Fibroblast of skin of right quadriceps (primary cell): Measurements from ENCODE around the gene ATE1.
A peak's percentile ranks its signal among the peaks of the same experiment; 100 is the strongest.

Experiments used
- DNase-seq: peaks from one replicate; pipeline ENCODE4 v3.0.0-alpha.2; 2013

Gene ATE1

DNA sequence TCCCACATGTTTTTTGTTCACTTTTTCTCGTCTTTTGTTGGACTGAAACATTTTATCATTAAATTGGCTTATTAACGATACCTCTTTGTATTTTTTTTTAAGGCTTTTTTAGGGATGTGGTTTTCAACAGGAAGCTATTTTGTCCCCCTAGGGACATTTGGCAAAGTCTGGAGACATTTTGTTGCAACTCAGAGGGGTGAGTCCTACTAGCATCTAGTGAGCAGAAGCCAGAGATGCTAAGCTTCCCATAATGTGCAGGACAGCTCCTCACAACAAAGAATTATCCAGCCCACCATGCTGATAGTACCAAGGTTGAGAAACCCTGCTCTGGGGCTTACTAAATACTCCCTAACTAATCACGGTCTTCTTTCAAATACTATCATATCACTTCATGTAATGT is 63.2 kb downstream of the ATE1 start:
- no peak for DNase-seq

DNA sequence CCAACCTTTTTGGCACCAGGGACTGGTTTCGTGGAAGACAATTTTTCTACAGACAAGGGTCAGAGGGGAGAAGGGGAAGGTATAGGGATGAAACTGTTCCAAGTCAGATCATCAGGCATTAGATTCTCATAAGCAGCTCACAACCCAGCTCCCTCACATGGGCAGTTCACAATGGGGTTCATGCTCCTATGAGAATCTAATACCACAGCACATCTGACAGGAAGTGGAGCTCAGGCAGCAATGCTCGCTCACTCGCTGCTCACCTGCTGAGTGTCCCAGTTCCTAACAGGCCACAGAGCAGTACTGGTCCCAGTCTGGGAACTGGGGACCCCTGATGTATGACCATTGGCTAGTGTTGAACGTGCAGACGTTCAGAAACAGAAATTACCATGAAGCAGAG is 63.7 kb downstream of the ATE1 start:
- DNase-seq, result no peak

DNA sequence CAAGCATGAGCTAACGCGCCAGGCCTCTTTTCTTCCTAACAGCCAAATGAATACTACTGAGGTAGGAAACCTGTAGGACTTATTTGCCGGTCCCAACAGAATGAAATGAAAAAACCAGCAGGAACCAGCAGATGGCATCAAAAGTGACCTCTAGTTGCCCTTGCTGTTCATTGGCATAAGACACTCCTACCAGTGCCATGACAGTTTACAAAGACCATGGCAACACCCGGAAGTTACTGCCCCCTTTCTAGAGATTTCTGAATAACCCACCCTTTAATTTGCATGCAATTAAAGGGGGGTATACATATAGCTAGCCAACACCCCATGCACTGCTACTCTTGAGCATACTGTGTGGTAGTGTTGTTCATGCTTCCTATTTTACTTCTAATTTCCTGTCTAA is 65.2 kb downstream of the ATE1 start:
- no peak for DNase-seq

DNA sequence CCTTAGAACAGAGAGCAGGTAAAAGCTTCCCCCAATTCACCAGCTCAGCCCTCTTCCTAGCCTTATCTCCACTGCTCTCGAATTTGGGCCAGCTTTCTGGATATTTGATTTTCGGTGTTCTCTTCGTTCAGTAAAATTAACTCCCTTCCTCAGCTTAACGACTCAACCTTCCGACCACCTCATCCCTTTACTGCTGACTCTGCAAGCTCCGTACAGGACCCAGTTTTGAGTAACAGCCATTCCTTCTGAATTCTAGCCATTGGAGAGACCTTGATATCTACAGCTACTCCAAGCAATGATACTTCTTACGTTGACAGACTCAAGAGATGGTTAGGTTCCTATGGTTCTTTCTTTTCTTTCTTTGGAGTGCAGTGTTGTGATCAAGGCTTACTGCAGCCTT is 65.8 kb downstream of the ATE1 start:
- no peak for DNase-seq

DNA sequence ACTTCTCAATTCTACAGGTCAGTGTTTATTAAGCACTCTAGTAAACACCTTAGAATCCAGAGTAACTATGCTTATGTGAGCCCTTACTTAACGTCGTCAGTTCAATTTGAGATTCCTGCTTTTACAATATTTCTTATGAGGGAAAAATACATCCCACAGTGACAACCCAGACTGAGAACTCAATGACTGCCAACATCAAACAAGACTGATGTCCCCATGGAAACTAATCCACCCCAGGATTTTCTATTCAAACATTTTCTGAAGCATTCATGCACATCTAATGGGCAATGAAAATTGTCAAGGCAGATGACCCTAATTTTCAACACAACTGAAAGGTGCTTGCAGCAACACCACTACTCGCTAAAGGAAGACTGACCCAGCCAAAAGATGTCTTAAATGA is 67.0 kb downstream of the ATE1 start:
- no peak for DNase-seq

DNA sequence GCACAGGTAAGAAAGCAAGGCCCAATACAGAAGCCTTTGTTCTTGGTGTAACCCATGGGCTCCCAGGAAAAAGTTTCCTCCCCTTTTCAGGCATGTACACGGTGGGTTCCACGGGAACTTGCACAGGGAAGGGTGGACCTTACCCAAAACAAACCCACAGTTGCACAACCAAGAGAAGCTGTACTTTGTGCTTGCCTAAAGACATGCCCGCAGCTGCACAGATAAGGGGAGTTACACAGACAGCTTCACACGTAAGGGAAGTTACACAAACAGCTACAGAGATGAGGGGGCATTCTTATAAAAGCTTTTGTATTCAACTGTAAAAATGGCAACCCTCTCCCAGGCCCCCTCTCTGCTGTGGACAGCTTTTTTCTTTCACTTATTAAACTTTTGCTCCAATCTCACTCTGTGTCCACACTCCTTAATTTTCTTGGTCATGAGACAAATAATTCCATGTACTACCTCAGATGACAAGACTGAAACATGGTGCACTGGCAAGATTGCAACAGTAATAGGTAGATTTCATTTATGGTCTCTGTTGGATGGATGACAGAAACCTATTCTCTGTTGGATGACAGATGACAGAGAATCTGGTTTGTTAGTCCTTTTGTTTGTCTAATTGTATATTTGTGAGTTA is 72.9 kb downstream of the ATE1 start:
- no peak for DNase-seq

DNA sequence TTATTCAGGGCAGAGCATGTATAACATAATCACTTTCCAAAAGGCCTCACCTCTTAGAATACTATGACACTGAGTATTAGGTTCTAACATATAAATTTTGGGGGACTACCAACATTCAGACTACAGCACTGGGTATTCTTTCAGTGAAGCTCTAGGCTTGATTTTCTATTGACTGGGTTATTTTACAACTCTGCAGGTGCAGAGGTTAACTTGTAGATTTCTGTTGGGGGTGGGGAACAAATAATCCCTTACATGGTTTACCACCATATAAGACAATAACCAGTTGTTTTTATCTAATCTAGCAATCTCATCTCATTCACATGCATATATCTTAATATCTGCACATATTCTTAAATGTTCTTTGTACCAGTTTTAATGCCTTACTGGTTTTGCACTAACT is 73.9 kb downstream of the ATE1 start:
- no peak for DNase-seq

DNA sequence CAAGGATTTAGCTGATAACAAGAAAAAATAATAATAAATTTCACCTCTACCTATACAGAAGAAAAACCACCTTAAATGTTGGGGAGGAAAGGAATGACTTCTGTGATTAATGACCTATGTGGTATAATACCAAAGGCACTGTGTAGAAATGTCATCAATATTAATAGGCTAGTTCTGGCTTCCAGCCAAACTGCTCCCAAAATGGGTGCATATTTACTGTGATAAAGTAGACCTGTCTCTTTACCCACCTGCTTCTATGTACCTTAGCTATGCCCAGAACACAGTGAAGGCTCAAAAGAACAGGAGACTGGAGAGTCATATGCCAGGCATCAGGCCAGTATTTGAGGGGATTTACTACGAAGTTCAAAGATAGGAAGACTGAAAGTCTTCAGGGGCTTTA is 76.0 kb downstream of the ATE1 start:
- no peak for DNase-seq

DNA sequence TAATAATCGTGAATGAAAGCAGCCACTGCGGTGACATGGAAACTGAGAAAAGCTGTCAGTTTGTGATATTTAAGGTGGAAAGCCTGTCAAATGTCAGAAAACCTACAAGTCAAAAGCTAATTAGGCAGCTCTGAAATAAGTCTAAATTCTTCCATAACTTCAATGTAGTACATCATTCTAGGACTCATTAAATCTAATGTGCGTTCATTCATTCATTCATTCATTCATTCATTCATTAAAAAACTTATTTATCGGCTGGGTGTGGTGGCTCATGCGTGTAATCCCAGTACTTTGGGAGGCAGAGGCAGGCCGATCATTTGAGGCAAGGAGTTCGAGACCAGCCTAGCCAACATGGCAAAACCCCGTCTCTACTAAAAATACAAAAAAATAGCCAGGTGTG is 79.7 kb downstream of the ATE1 start:
- no peak for DNase-seq

DNA sequence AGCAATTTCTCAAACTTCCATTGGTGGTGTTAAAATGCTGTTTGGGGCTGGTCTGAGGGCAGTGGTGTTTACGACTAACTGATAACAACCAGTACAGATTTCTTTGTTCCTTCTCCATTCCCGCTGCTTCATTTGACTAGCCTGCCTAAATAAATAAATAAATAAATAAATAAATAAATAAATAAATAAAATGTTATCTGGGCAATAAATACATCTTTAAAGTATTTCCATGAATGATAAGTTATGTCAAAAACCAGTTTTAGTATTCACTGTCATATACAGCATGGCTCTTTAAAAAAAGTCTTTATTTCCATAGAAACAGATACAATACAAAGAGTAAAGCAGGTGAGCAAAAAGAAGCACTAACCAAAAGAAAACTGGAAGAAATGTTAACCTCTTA is 81.3 kb downstream of the ATE1 start:
- DNase-seq, result no peak

DNA sequence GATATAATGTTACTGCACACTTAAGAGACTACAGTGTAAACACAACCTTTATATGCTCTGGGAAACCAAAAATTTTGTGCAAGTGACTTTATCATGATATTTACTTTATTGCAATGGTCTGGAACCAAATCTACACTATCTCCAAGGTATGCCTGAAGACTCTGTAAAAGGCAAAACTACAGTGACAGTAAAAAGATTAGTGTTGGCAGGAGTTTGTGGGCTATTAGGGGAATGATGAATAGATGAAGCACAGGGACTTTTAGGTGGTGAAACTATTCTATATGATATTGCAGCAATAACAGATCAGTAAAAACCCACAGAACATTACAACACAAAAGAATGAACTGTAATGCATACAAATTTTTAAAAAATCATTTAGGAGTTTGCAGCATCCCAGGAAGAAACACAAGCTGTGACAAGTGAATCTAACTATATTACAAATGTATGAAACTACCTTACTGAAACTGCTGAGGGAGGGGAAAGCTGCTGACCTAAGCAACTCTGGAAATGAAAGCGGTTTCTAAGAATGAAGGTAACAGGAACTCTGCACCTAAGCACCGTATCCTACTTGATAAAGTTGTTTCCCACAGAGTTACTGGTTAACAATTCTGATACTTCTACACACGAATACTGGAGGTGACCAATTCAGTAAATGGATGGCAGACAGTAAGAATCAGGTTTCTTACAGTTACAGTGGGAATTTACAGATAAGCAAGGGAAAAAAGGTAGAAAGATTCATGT is 82.6 kb downstream of the ATE1 start:
- no peak for DNase-seq

DNA sequence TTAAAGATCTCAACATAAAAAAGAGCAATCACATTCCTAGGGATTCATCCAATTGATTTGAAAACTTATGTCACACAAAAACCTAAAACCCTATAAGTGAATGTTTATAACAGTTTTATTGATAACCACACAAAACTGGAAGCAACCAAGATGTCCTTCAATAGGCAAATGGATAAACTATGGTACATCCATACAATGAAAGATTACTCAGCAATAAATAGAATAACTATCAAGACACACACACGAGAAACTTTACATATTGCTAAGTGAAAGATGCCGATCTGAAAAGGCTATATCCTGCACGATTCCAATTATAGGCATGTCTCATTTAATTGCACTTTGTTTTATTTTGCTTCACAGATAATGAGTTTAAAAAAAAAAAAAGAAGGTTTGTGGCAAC is 83.3 kb downstream of the ATE1 start:
- no peak for DNase-seq

DNA sequence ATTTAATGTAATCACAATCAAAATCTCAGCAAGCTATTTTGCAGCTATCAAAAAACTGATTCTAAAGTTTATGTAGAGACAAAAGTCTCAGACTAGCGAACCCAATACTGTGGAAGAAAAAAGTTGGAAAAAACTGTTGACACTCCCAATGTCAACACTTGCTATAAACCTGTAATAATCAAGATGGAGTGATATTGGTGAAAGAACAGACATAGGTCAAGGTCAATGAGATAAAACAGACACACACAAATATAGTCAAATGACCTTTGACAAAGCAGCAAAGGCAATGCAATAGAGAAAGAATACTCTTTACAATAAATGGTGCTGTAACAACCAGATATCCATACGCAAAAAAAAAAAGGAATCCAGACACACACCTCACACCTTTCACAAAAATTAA is 84.5 kb downstream of the ATE1 start:
- no peak for DNase-seq

DNA sequence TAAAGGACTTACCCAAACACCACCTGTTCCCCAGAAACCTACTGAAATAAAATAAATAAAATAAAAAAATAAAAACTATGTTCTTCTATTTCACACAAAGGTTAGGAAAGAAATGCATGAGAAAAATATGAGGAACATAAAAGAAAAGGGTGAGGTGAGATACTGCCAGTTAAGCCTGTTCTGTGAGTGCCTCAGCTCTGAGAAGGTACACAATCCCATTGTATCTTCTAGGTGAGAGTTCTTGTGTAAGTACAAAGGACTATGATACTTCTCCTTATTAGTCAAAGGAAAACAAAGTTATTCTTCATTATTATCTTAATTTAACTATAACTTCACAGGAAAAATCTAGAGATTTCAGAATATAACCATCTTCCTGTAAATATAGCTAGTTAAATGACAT is 86.0 kb downstream of the ATE1 start:
- DNase-seq, result no peak

DNA sequence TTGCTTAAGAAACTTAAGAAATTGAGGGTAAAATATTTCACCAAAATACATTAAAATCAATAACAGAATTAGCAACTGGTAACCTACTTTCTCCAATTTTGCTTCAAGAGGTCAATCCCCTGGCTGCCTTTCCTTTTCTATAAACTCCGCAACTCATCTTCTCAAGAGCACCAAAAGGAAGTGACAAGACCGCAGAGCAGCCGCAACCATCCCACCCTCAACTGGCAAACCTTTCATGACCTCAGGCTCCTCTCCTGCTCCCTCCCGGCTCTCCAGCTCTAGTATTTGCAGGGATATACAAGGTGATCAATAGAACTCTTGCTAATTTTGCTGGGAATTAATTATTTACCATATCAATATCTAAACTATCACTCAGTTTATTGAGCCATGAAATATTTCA is 88.9 kb downstream of the ATE1 start:
- no peak for DNase-seq

DNA sequence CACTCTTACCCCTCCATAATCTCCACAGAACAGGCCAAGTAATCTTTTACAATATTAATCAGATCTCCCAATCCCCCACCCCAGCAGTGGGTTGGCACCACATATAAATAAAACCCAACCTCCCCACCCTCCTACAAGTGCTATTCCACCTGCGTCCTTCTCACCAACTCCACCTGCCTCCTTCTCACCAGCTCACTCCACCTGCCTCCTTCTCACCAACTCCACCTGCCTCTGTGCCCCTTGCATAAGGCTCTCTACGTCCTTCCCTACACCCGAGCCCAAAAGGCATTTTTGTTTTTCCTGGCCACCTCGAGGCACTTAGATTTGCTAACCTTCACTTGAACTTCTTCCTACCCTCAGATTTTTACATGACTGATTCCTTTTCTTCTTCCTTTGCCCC is 89.7 kb downstream of the ATE1 start:
- no peak for DNase-seq

DNA sequence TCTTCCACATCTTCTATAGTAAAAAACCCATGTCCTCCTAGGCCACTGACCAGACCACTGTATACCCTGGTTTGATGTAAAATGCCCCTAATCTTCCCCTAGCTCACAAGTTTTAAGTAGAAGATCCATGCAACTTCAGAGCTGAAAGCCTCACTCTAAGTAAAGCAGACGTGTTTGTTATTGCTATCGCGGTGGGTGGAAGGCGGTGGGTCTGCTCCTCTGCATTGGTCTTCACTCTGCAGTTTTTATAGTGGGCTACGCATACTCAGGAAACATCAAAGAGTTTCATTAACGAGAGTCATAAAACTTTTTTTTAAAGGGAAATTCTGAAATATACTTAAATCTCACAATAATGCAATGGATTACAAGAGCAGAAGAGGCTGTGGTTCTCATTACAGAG is 91.7 kb downstream of the ATE1 start:
- DNase-seq, result no peak

DNA sequence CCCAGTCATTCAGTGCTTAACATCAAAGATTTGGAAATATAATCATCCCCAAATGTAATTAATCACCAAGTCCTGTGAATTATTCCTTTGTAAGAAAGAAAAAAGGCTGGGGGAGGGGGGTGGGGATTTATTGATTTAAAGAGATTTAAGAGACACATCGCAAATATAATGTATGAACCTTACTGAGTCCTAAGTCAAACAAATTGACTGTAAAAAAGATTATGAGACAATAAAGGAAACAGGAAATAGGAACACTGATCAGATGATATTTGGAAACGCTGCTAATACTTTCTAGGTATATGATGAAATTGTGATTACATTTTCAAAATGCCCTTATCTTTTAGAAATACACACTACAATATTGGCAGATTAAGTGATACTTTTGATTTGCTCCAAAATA is 92.5 kb downstream of the ATE1 start:
- no peak for DNase-seq

DNA sequence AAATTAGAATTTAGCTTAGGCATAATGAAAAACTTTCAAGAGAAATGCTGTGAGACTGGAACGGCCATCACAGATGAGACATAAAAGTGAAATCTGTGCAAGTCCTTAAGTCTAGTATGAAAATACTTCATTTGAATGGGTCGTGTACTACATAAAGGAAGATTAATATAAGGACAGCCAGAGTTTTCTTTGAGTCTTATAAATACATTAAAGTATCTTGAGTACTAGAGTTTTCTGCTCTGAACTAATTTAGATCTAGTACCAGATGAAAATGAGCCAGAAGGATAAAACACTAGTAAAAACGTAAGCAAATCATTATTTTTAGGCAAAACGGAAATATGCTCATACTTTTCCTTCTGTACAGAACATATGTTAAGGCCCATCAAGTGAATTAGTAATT is 93.1 kb downstream of the ATE1 start:
- no peak for DNase-seq

DNA sequence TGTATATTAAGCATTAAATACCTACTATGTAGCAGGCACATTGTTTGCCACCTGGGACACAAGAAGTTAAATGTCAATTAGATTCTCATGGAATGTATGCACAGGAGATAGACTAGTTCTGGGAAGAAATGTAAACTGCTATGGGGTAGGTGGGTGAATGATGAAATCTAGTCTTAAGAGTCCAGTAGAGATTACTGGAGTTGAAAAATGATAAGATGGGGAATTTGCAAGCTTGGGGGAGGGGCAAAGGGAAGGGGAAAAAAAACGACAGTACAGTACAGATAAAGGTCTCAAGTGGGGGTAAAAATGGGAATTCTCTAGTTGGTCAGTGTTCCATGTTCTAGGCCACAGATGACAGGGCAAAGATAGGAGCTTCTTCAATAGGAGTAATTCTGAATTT is 94.4 kb downstream of the ATE1 start:
- DNase-seq, result no peak

DNA sequence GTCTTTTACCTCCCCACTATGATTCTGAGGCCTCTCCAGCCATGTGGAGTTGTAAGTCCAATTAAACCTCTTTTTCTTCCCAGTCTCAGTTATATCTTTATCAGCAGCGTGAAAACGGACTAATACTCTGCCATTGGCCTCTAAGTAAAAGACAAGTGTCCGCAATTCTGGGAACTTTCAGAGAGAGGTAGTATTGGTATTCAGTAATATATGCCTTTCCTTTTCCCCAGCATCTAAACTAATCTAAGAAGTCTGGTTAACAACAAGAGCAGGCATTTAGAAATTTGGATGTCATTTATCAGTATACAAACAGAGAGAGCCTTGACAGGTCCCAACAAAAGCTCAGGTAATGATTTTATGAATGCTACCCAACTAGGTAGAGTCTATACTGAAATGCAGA is 95.2 kb downstream of the ATE1 start:
- no peak for DNase-seq

DNA sequence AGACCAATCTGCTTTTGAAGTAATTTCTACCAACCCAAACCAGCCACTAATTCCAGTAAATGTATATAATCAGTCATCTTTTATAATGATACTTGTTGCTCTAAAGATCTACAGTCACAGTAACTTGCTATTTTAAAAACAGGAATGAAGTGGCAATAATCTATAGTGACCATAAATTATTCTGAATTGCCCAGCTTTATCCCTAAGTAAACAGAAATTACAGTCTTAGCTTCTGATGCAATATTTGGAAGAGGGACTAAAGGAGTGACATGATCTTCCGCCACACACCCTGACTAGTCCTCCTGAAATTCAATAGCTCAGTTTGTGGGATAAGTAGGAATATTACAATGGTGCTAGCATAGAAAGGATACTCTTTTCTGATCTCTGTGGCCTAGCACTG is 96.1 kb downstream of the ATE1 start:
- DNase-seq, result peak; percentile 13

DNA sequence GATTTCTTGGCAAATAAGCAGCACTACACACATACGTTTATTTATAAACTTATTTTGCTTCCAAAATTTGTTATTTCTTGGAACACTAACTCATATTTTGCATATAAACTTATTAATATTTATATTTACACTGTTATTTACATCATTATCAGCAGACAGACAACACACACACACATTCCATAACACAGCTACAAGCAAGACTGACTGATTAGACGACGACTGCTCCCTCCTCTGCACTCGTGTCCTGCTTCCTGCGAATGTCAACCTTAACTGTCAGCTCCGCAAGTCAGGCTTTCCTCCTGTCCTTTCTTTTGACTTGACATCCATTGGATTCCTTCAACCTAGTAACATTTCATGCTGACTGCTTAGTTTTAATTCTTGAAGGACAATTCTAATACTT is 96.6 kb downstream of the ATE1 start:
- DNase-seq, result no peak

DNA sequence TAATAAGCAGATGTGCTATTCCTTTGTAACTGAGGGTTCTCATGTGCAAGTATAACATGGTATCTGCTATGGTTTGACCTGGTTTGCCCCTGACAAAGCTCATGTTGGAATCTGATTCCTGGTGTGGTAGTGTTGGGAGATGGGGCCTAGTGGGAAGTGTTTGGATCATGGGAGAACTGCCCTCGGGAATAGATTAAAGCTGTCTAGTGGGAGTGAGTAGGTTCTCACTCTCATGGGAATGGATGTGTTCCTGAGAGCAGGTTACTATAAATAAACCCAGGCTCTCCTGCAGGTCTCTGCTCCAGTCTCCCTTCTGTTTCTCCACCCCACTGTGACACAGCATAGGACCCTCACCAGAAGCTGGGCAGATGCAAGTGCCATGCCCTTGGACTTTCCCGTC is 97.7 kb downstream of the ATE1 start:
- no peak for DNase-seq

DNA sequence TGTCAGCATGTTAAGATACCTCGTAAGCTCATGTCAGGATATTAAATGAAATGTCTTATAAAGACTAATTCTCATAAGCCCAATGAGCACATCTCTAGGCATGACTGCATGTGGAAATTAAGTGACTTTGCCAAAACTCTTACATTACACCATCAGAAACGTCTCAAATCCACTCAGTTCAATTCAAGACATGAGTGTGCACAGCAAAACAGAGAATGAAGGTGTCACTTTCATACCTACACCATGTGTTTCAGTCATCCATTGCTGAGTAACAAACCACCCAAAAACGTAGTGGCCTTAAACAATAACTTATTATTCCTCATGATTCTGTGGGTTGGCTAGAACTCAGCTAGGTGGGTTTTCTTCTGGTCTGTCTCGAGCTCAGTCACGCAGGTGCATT is 99.8 kb downstream of the ATE1 start:
- DNase-seq, result no peak
